ENCODE data around the gene FKBP6.
"Not testable (repeated sequence)": the region's sequence is repeated elsewhere in the genome, so short reads cannot be mapped to it uniquely, and the experiment has no call there.

The FKBP6 gene

DNA sequence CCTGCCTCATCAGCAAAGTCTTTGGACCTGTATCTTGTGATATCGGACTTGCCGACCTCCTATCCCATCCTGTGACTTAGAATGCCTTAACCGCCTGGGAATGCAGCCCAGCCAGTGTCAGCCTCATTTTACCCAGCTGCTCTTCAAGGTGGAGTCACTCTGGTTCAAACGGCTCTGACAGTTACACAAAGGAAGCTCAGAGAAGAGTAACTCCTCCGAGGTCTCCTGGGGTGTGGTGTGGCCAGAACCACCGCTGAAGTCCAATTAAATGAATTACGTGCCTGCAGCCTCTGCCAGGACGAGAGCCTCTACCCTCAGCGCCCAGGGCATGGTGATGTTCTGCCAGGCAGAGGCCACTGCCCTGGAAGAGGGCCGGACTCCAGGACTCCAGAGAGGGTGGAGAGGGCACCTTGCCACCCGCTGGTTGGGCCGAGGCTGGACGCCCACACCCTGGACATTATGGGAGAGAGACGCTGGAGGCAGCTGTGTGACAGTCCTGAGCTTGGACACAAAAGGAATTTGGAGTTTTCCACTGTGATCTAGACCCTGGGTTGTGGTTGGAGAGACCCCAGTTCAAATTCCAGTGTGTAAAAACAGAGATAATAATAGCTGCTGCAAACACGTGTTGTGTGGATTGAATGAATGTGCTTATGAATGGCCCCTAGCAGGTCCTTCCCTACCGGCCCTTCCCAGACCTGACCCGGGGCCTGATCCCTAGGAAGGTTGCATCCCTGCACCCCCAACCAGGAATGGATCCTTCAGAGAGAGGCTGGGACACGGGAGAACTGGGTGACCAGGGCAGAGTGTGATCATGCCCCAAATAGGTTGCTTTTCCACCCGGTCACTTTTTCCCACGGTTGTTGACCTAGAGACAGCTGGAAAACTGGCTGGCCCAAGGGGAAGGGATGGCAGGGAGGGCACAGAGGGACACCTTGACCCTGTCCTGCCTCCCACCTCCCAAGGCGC lies 67.9 kb downstream of the FKBP6 start:
- no peak for DNase-seq (ENCODE audit: low spot score)

- no peak for DNase-seq (ENCODE audit: low spot score)
Measured at GRCh38 chr7:73397521-73398281, 69.7 kb downstream of the FKBP6 start.

GRCh38 chr7:73399185-73400050 lies 71.5 kb downstream of the FKBP6 start:
- DNase-seq (ENCODE audit: low spot score) = peak; percentile 75

- DNase-seq (ENCODE audit: low spot score) = not testable (repeated sequence)
Measured at GRCh38 chr7:73404860-73405259, 76.9 kb downstream of the FKBP6 start.
